Heart left ventricle (tissue), 16 donors: ENCODE data around the gene TUT1. TPM values are rescaled to one million over a fixed set of nuclear protein-coding genes. Genes with fewer than 3 reads are reported as not detected.
"Not testable (repeated sequence)": the region's sequence is repeated elsewhere in the genome, so short reads cannot be mapped to it uniquely, and the experiment has no call there.

Source experiments
- ATAC-seq, 4 donors: fragments of 200-7000 bp; cut with Tn5 transposase; one replicate each; pipeline ENCODE4 v1.9.1; 2020 to 2022; ENCODE audit warnings: moderate library complexity in 4 of 4, mild to moderate bottlenecking in 3 of 4, moderate number of reproducible peaks in 1 of 4
- DNase-seq, 5 donors: peaks; one replicate each; pipeline ENCODE4 v3.0.0-alpha.2; 2020
- H3K27ac ChIP-seq, 12 donors: fragments of 200-600 bp; sonication (generic) in 4 of 12; one replicate each; pipeline versions ENCODE4 v1.5.0 to v1.8.0; 2016 to 2022; ENCODE audit warnings: mild to moderate bottlenecking in 2 of 12
- H3K27me3 ChIP-seq, 9 donors: fragments of 200-600 bp; sonication (generic) in 2 of 9; one replicate each; pipeline versions ENCODE4 v1.5.1 to v1.8.0; 2016 to 2022; ENCODE audit warnings: mild to moderate bottlenecking in 3 of 9
- H3K36me3 ChIP-seq, 9 donors: fragments of 200-600 bp; sonication (generic) in 2 of 9; one replicate each; pipeline versions ENCODE4 v1.5.0 to v1.8.0; 2018 to 2022; ENCODE audit warnings: mild to moderate bottlenecking in 2 of 9
- H3K4me1 ChIP-seq, 12 donors: fragments of 200-600 bp; sonication (generic) in 4 of 12; one replicate each; pipeline versions ENCODE4 v1.5.0 to v1.8.0; 2016 to 2022; ENCODE audit warnings: mild to moderate bottlenecking in 3 of 12
- H3K4me3 ChIP-seq, 12 donors: fragments of 200-600 bp; sonication (generic) in 4 of 12; one replicate each; pipeline versions ENCODE4 v1.5.0 to v1.8.0; 2017 to 2022; ENCODE audit warnings: mild to moderate bottlenecking in 9 of 12, moderate library complexity in 4 of 12
- H3K9me3 ChIP-seq, 12 donors: fragments of 200-600 bp; sonication (generic) in 4 of 12; one replicate each; pipeline versions ENCODE4 v1.5.0 to v1.8.0; 2016 to 2022; ENCODE audit warnings: mild to moderate bottlenecking in 1 of 12
- POLR2A ChIP-seq, 2 donors: fragments of 450-650 bp; IDR thresholded peaks; one replicate each; pipeline ENCODE4 v1.6.1; 2017; ENCODE audit warnings: antibody characterized with exemption in 2 of 2, mild to moderate bottlenecking in 2 of 2, moderate library complexity in 2 of 2
- WGBS, 4 donors: extraction: QIAGEN DNeasy Blood & Tissue Kit in 2 of 4; methylation state at CpG; one replicate each; pipeline versions ENCODE4 v1.1.5 to v1.1.7; 2013 to 2018; 5-methylcytosine and 5-hydroxymethylcytosine counted together
- intact Hi-C, 10 donors: fragments of 100-400 bp; cut with DNase I; formaldehyde crosslinking; loops; one replicate each; pipeline versions ENCODE4 v1.11.1 to v1.14.2; 2022
- polyA plus RNA-seq, 2 donors: library from polyadenylated mRNA; stranded (reverse); fragments of 200-250 nt; gene quantifications; one replicate each; pipeline ENCODE4 v1.2.3, GENCODE V29; 2013
- total RNA-seq, 9 donors: library from RNA; depleted of rRNA in 2 of 9; stranded (reverse); fragments of >200 nt in 2 of 9; fragmentation: NEBNext Ultra II Directional in 3 of 9; extraction: Animal tissue kit (Norgen Biotek cat#: 25700) in 3 of 9; gene quantifications; one replicate each; pipeline versions ENCODE4 v1.1.0 to v1.2.4, GENCODE V29; 2016 to 2023
- TF ChIP-seq, protein P1 (sequence below), 12 donors: fragments of 200-600 bp; sonication (generic) in 4 of 12; IDR thresholded peaks; one replicate each; pipeline versions ENCODE4 v1.5.0 to v1.8.0; 2018 to 2022; ENCODE audit warnings: antibody characterized with exemption in 12 of 12, mild to moderate bottlenecking in 5 of 12
- donor health status: ischemic (EF 13 %, LVEDD 7.1; RV severe dilation, severe dysfunction).
- donor health status: healthy with polysubstance abuse.
- donor health status: DM: no; HTN: yes; CAD: no.
- donor health status: DM: no; HTN: no; CAD: no.
- donor health status: ischemic (EF 25% LVEDD 6.9; RV normal size, moderate dysfunction).
- donor health status: ischemic (EF 25% LVEDD 5.7; RV mildly dilated, moderate dysfunction).
- donor health status: healthy.
- donor health status: DM: yes; HTN: yes; CAD: no.
- donor health status: ischemic (EF 35%, LVEDD 5.7; RV mildly dilated, moderate dysfunction).
- donor health status: nonischemic (EF 11% LVEDD 7.7; RV severe dilation, severe dysfunction).
- donor health status: DM: yes; HTN: yes; CAD: no.
- donor health status: PGD.
- donor health status: ischemic (EF 29% LVEDD 5.4; RV normal size, mild dysfunction).
- donor health status: nonischemic (EF 23%, LVEDD 6.1; RV moderate dilation, normal function).

TUT1 gene
- total and polyA plus RNA-seq, 11 donors, result 6.3 to 16.3 (median 11.3) TPM

DNA sequence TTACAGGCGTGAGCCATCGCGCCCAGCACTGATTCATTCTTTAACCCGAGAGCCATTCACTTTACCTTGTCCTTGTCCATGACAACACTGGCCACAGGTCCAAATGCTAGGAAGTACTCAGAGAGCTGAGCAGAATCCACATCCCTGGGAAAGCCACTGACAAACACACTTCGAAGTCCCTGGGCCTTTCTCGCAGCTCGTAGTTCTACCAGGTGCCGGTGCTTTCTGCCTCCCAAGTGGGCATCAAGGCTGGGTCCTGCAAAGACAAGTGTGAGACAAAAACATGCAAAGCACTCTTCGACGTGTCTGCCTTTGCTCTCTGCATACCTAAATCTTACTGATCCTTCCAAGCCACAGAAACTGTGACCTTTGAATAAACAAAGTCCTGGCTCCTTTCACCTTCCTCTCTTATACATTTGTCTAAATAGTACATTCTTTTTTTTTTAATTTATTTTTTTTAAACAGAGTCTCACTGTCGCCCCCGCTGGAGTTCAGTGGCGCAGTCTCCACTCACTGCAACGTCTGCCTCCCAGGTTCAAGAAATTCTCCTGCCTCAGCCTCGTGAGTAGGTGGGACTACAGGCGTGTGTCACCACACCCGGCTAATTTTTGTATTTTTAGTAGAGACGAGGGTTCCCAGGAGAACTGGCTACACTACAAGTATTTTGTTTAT lies 2.2 kb downstream of the TUT1 start:
- no peak for DNase-seq
- Histone ChIP-seq H3K4me1 (peaks cover 5 to 40% (median 23%) of the 10 kb centered on the region in 12 donors), H3K9me3 (no peaks in the 10 kb centered on the region), H3K36me3 (peaks cover 0 to 61% (median 50%) of the 10 kb centered on the region in 9 donors), H3K27me3 (no peaks in the 10 kb centered on the region), H3K4me3 (no peak overlapping the region), H3K27ac (no peak overlapping the region)
- intact Hi-C loops, result no loop called here
- ATAC-seq, result no peak
- TF ChIP-seq POLR2A (IDR thresholded peaks at IDR 0.05), result no peak
- TF ChIP-seq, protein P1, sequence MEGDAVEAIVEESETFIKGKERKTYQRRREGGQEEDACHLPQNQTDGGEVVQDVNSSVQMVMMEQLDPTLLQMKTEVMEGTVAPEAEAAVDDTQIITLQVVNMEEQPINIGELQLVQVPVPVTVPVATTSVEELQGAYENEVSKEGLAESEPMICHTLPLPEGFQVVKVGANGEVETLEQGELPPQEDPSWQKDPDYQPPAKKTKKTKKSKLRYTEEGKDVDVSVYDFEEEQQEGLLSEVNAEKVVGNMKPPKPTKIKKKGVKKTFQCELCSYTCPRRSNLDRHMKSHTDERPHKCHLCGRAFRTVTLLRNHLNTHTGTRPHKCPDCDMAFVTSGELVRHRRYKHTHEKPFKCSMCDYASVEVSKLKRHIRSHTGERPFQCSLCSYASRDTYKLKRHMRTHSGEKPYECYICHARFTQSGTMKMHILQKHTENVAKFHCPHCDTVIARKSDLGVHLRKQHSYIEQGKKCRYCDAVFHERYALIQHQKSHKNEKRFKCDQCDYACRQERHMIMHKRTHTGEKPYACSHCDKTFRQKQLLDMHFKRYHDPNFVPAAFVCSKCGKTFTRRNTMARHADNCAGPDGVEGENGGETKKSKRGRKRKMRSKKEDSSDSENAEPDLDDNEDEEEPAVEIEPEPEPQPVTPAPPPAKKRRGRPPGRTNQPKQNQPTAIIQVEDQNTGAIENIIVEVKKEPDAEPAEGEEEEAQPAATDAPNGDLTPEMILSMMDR (IDR thresholded peaks at IDR 0.05), result peak in 1 of 12 donors; percentile 8
- WGBS, 4 donors, result 71 to 74% (median 72%) methylated on average over 18 of the region's 18 CpGs

DNA sequence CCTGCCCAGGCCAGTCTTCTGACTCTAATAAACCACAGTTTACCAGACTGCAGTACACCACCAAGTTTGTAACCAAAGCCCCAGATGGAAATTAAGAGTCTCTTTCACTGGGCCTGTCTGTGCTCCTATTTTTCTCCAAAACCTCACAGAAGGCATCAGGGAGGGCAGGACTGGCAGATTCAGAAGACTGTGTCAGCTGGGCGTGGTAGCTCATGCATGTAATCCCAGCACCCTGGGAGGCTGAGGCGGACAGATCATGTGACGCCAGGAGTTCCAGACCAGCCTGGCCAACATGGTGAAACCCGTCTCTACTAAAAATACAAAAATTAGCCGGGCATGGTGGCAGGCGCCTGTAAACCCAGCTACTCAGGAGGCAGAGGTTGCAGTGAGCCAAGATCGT lies 6.0 kb downstream of the TUT1 start:
- ATAC-seq, H3K27me3 ChIP-seq, H3K9me3 ChIP-seq, H3K4me3 ChIP-seq, H3K27ac ChIP-seq, intact Hi-C loops: not testable (repeated sequence)
- DNase-seq, result peak in 1 of 5 donors; percentile 7
- Histone ChIP-seq H3K4me1 (peaks cover 0 to 16% (median 7%) of the 10 kb centered on the region in 12 donors), H3K36me3 (peaks cover 0 to 86% (median 67%) of the 10 kb centered on the region in 9 donors)
- 93 to 97% (median 96%) methylated on average over 6 to 7 of the region's 7 CpGs for WGBS, 4 donors

- H3K9me3 ChIP-seq, DNase-seq, H3K27me3 ChIP-seq, H3K27ac ChIP-seq, ATAC-seq, H3K4me3 ChIP-seq, intact Hi-C loops: not testable (repeated sequence)
- peaks cover 0 to 98% (median 72%) of the 10 kb centered on the region in 9 donors for H3K36me3 ChIP-seq
- WGBS, 4 donors, result 90 to 99% (median 98%) methylated on average over 4 of the region's 4 CpGs
- peaks cover 0 to 14% (median 0%) of the 10 kb centered on the region in 12 donors for H3K4me1 ChIP-seq
These were observed 9.6 kb downstream of the TUT1 start for GRCh38 chr11:62581735-62582134.

- WGBS, 4 donors, result 80 to 86% (median 83%) methylated on average over 18 of the region's 18 CpGs
- intact Hi-C loops, result no loop called here
These were observed 10.2 kb downstream of the TUT1 start for GRCh38 chr11:62580959-62581715.

DNA sequence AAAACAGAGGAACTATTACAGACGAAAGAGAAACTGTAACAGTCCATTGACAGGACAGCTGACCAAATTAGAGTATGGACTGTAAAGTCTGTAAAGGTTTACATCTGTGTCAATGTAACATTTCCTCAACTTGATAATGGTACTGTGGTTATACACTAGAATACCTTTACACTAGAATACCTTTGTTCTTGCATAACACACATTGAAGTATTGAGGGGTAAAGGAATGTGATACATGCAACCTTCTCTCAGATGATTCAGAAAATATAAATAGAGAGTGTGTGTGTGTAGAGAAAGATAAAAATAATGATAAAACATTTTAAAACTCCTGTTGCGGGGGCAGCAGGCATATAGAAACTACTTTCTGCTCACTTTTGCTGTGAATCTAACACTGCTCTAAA lies 12.1 kb downstream of the TUT1 start:
- intact Hi-C loops, result no loop called here
- H3K4me3 ChIP-seq, result no peak overlapping the region
- no peaks in the 10 kb centered on the region for H3K9me3 ChIP-seq
- H3K27ac ChIP-seq, result peak overlapping the region in 3 of 12 donors; percentile 69 to 84 (median 76)
- DNase-seq (no peak), ATAC-seq (no peak)
- TF ChIP-seq, protein P1 (IDR thresholded peaks at IDR 0.05), result no peak
- TF ChIP-seq POLR2A (IDR thresholded peaks at IDR 0.05), result no peak
- no peaks in the 10 kb centered on the region for H3K27me3 ChIP-seq
- 93 to 95% (median 94%) methylated on average over 2 of the region's 2 CpGs for WGBS, 4 donors
- peaks cover 0 to 85% (median 66%) of the 10 kb centered on the region in 9 donors for H3K36me3 ChIP-seq
- H3K4me1 ChIP-seq, result peaks cover 0 to 39% (median 20%) of the 10 kb centered on the region in 12 donors

More at GRCh38 chr11:62580959-62581715, 10.2 kb downstream of the TUT1 start:
- ATAC-seq (no peak), DNase-seq (peak in 1 of 5 donors; percentile 17)
- Histone ChIP-seq H3K36me3 (peaks cover 0 to 97% (median 74%) of the 10 kb centered on the region in 9 donors), H3K4me3 (no peak overlapping the region), H3K4me1 (peaks cover 0 to 20% (median 4%) of the 10 kb centered on the region in 12 donors), H3K9me3 (no peaks in the 10 kb centered on the region), H3K27ac (no peak overlapping the region), H3K27me3 (no peaks in the 10 kb centered on the region)
- TF ChIP-seq POLR2A (IDR thresholded peaks at IDR 0.05), result no peak
